Vagina (tissue), 2 donors: ENCODE results near the gene LAMC3. TPM values are rescaled to one million over a fixed set of nuclear protein-coding genes. Genes with fewer than 3 reads are reported as not detected.

ENCODE experiments used
- DNase-seq, 2 donors: peaks; one replicate each; pipeline ENCODE4 v3.0.0-alpha.2; 2017; ENCODE audit errors: extremely low spot score in 2 of 2
- H3K27ac ChIP-seq: fragments of 200-600 bp; sonication (generic); one replicate; pipeline ENCODE4 v1.5.1; 2019
- H3K27me3 ChIP-seq: fragments of 200-600 bp; sonication (generic); one replicate; pipeline ENCODE4 v1.5.1; 2019
- H3K36me3 ChIP-seq, 2 donors: fragments of 200-600 bp; sonication (generic); one replicate each; pipeline ENCODE4 v1.5.1; 2017 to 2019
- H3K4me1 ChIP-seq: fragments of 200-600 bp; sonication (generic); one replicate; pipeline ENCODE4 v1.5.1; 2019
- H3K4me3 ChIP-seq, 2 donors: fragments of 200-600 bp; sonication (generic); 1 replicate in 1 of 2; 2 replicates in 1 of 2; pipeline ENCODE4 v1.5.1; 2016 to 2019
- H3K9me3 ChIP-seq: fragments of 200-600 bp; sonication (generic); one replicate; pipeline ENCODE4 v1.5.1; 2019
- POLR2A ChIP-seq, 2 donors: fragments of 450-650 bp; IDR thresholded peaks; one replicate each; pipeline ENCODE4 v1.6.1; 2017; ENCODE audit warnings: antibody characterized with exemption in 2 of 2, mild to moderate bottlenecking in 2 of 2, moderate library complexity in 2 of 2
- POLR2AphosphoS5 ChIP-seq, 2 donors: sonication (generic); formaldehyde crosslinking; IDR thresholded peaks; one replicate each; pipeline ENCODE4 v1.9.0; 2017; ENCODE audit warnings: antibody characterized with exemption in 2 of 2, mild to moderate bottlenecking in 2 of 2, low read depth in 1 of 2; ENCODE audit not compliant: insufficient read depth in 1 of 2
- intact Hi-C: fragments of 100-400 bp; cut with DNase I; formaldehyde crosslinking; loops from one replicate; pipeline ENCODE4 v1.15.1; 2023
- total RNA-seq: library from RNA; depleted of rRNA; stranded (reverse); fragments of >200 nt; gene quantifications from one replicate; pipeline ENCODE4 v1.2.3, GENCODE V29; 2016
- TF ChIP-seq, protein P1 (sequence below), 3 experiments: fragments of 450-650 bp in 2 of 3; fragments of 200-600 bp in 1 of 3; sonication (generic) in 1 of 3; IDR thresholded peaks; one replicate each; pipeline ENCODE4 v1.5.1; 2017 to 2019; ENCODE audit warnings: antibody characterized with exemption in 3 of 3, mild to moderate bottlenecking in 2 of 3, moderate library complexity in 2 of 3

Gene LAMC3
- total RNA-seq, 1 donor from 2014 or later = 13.3 TPM

- DNase-seq = no peak
- intact Hi-C loops = no loop called here
- H3K9me3 ChIP-seq = no peaks in the 10 kb centered on the region
- no peaks in the 10 kb centered on the region for H3K27me3 ChIP-seq
- no peak overlapping the region for H3K4me3 ChIP-seq
- no peak for TF ChIP-seq POLR2AphosphoS5 (IDR thresholded peaks at IDR 0.05; ENCODE audit: insufficient read depth in 1 of 2, low read depth in 1 of 2)
- no peak for TF ChIP-seq POLR2A (IDR thresholded peaks at IDR 0.05)
- TF ChIP-seq, protein P1, sequence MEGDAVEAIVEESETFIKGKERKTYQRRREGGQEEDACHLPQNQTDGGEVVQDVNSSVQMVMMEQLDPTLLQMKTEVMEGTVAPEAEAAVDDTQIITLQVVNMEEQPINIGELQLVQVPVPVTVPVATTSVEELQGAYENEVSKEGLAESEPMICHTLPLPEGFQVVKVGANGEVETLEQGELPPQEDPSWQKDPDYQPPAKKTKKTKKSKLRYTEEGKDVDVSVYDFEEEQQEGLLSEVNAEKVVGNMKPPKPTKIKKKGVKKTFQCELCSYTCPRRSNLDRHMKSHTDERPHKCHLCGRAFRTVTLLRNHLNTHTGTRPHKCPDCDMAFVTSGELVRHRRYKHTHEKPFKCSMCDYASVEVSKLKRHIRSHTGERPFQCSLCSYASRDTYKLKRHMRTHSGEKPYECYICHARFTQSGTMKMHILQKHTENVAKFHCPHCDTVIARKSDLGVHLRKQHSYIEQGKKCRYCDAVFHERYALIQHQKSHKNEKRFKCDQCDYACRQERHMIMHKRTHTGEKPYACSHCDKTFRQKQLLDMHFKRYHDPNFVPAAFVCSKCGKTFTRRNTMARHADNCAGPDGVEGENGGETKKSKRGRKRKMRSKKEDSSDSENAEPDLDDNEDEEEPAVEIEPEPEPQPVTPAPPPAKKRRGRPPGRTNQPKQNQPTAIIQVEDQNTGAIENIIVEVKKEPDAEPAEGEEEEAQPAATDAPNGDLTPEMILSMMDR (IDR thresholded peaks at IDR 0.05) = no peak
- no peak overlapping the region for H3K27ac ChIP-seq
- no peaks in the 10 kb centered on the region for H3K36me3 ChIP-seq
- no peaks in the 10 kb centered on the region for H3K4me1 ChIP-seq
Measured at GRCh38 chr9:131025953-131026858, 17.2 kb downstream of the LAMC3 start.

- Histone ChIP-seq H3K36me3 (no peaks in the 10 kb centered on the region), H3K27me3 (no peaks in the 10 kb centered on the region), H3K4me1 (no peaks in the 10 kb centered on the region), H3K4me3 (no peak overlapping the region), H3K9me3 (no peaks in the 10 kb centered on the region), H3K27ac (no peak overlapping the region)
- intact Hi-C loops = no loop called here
- no peak for DNase-seq
- TF ChIP-seq, protein P1 (IDR thresholded peaks at IDR 0.05) = no peak
- no peak for TF ChIP-seq POLR2AphosphoS5 (IDR thresholded peaks at IDR 0.05; ENCODE audit: insufficient read depth in 1 of 2, low read depth in 1 of 2)
- TF ChIP-seq POLR2A (IDR thresholded peaks at IDR 0.05) = no peak
Measured at GRCh38 chr9:131027048-131027871, 18.3 kb downstream of the LAMC3 start.

GRCh38 chr9:131027872-131028179 is 18.9 kb downstream of the LAMC3 start:
- intact Hi-C loops = no loop called here
- Histone ChIP-seq H3K27ac (no peak overlapping the region), H3K4me1 (no peaks in the 10 kb centered on the region), H3K27me3 (no peaks in the 10 kb centered on the region), H3K36me3 (no peaks in the 10 kb centered on the region), H3K4me3 (no peak overlapping the region), H3K9me3 (no peaks in the 10 kb centered on the region)
- TF ChIP-seq, protein P1 (IDR thresholded peaks at IDR 0.05) = no peak
- TF ChIP-seq POLR2A (IDR thresholded peaks at IDR 0.05) = no peak
- no peak for TF ChIP-seq POLR2AphosphoS5 (IDR thresholded peaks at IDR 0.05; ENCODE audit: insufficient read depth in 1 of 2, low read depth in 1 of 2)
- no peak for DNase-seq

GRCh38 chr9:131028221-131028884 is 19.4 kb downstream of the LAMC3 start:
- Histone ChIP-seq H3K27me3 (no peaks in the 10 kb centered on the region), H3K4me3 (no peak overlapping the region), H3K36me3 (no peaks in the 10 kb centered on the region), H3K4me1 (no peaks in the 10 kb centered on the region), H3K9me3 (no peaks in the 10 kb centered on the region), H3K27ac (no peak overlapping the region)
- TF ChIP-seq, protein P1 (IDR thresholded peaks at IDR 0.05) = no peak
- TF ChIP-seq POLR2AphosphoS5 (IDR thresholded peaks at IDR 0.05; ENCODE audit: insufficient read depth in 1 of 2, low read depth in 1 of 2) = no peak
- no peak for TF ChIP-seq POLR2A (IDR thresholded peaks at IDR 0.05)
- intact Hi-C loops = no loop called here
- DNase-seq = no peak
